HG03139 (cell line): ENCODE measurements around the gene SLC38A9.
A peak's percentile ranks its signal among the peaks of the same experiment; 100 is the strongest.
"Not testable (repeated sequence)": the region's sequence is repeated elsewhere in the genome, so short reads cannot be mapped to it uniquely, and the experiment has no call there.

Source experiments
- ATAC-seq: cut with Tn5 transposase; IDR thresholded peaks from one replicate; pipeline ENCODE4 v1.9.1; 2021; ENCODE audit not compliant: unreplicated experiment

Gene SLC38A9

GRCh38 chr5:55712023-55712859 is at the start of gene SLC38A9:
SLC38A9 (minus strand) TSS chr5:55712324; CDS start chr5:55697958, 14,366 bp downstream.
- peak; percentile 100 for ATAC-seq

GRCh38 chr5:55761721-55762120 is 49.6 kb upstream of the SLC38A9 start:
- not testable (repeated sequence) for ATAC-seq

GRCh38 chr5:55758714-55759113 is 46.6 kb upstream of the SLC38A9 start:
- no peak for ATAC-seq

GRCh38 chr5:55758231-55758630 is 46.1 kb upstream of the SLC38A9 start:
- ATAC-seq, result no peak

DNA sequence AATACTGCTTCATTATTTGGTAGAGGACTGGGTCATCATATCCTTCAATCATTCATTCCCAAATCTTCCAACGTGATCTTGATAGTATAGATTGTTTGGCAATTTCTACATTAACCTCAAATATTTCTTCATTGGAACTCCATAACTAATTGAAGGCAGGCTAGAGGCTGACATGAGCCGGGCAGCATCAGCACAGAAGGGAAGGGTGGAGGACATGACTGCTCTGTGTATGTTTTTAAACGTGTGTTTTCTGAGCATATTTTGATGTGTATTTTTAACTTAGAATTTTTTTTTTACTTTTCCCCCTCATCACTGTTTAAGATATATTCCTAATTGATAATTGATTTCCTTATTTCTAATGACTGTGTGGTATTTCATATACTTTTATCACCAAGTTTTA is 38.4 kb upstream of the SLC38A9 start:
- no peak for ATAC-seq

DNA sequence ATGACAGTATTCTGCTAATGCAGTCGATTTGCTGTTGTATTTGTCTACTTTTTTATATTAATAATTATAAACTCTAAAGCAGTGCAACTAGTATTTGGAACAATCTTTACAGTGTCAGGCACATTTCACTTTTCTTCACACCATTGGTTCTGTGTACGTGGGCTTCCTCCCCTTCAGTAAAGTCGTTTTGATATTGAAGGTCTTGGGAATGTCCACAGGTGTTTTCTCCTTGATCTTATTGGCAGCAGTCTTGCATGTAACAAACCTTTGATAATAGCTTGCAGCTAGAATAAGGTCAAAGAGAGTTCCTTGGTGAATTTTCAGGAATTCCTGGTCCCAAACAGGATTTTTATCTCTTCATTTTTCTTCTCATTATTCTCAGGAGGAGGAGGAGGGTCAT is 37.9 kb upstream of the SLC38A9 start:
- no peak for ATAC-seq

DNA sequence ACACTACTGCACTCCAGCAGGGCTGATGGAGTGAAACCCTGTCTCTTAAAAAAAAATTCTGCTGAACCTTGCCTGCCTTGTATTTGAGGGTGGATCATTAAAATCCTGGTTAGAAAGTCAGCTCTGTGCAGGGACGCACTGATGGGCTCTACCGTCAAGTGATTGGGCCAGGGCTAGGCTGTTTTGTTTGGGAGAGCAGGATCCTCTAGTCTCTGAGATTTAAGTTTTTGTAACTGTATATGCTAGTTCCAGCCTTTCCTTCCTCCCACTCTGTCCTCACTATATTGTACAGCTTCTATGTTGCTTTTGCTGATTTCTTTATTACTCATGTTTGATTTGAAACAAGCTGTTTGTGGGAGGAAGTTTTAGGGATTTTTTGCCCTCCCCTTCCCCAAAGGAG is 37.3 kb upstream of the SLC38A9 start:
- ATAC-seq, result no peak

GRCh38 chr5:55747778-55748318 is 35.7 kb upstream of the SLC38A9 start:
- ATAC-seq, result no peak

DNA sequence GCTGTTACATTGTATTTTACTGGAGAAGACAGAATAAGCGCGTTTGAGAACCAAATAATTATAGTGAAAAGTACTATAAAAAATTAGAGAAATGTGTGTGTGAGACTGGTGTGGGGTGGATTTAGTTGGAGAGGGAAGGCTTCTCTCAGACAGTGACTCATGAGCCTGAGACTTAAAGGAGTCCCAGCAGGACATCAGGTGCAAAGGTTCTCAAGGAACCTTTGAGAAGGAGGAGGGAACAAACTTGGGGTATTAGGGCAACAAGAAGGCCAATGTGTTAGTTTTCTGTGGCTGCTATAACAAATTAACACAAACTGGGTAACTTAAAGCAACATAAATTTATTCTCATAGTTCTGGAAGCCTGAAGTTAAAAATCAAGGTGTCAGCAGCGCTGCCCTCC is 30.7 kb upstream of the SLC38A9 start:
- no peak for ATAC-seq

DNA sequence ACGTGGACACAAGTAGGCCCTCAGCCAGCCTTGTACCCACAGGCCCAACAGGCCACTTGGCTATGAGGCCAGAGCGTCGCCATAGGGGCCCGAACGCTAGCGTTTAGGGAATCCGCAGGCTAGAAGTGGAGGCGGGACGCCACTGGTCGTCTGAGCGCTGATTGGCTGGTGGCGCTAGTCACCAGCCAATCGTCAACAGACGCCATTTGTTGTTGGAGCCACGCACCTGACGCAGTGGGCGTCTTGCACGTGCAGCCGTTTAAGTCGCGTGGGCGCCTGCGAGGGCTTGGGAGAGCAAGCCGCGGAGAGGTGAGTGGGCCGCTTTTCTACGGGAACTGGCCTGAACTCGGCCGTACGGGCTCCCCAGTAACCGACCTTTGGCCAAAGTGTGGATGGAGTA is 25.7 kb upstream of the SLC38A9 start, which contains the start of gene DDX4:
Gene DDX4 (plus strand): TSS at position 269 of the 400 bp plus-strand sequence. CDS start 903 bp downstream, outside the sequence.
- ATAC-seq, result no peak

DNA sequence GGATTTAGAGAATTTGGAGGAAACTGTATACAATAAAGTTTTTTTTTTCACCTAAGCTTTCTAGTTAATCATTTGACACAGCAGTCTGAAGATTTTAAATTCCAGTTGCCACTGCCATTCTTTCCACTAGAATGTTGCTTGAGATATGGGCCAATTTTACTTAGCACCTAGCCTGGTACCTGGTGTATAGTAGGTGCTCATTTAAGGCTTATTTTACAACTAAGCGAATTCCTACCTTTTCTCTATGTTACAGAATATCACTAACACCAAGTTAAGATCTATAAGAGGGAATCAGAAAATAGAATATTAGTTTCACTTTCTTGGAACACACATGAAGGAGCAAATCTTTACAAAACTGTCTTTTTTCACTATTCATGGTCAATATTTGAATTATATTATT is 22.5 kb upstream of the SLC38A9 start:
- ATAC-seq, result no peak

DNA sequence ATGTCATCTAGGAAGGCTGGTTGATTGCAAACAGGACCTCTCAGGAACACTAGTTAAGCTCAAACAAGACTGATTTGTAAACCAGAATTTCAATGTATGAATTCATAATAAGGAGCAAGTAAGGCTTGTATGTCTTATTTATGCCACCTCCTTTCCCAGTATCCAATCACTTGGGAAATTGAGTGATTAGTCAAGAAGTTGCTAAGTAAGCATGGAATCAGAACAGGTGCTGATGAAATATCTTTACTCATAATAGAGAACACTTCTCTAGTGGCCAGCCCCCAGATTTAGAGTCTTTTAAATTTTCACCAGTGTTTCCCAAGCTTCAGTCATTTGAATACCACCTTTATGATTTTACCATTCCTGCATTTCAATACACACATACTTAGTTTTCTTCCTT is 20.5 kb upstream of the SLC38A9 start:
- no peak for ATAC-seq

DNA sequence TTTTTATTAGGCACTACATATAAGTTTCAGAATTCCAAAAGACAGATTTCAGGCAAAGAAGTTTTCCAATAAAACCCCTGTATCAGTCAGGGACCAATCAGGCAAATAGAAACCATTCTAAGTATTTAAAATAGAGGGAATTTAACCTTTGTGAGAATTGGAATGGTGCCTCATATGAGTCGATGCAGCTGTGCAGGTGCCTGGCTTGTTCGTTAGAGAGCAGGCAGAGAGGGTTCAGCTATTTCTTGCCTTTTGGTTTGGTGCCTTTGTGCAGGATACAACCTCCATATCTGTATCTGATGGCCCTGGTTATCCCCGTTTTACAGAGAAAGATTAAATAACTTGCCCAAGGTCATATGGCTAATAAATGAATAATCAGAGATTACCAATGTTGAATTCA is 19.7 kb upstream of the SLC38A9 start:
- ATAC-seq, result no peak

GRCh38 chr5:55724281-55724680 is 12.2 kb upstream of the SLC38A9 start:
- no peak for ATAC-seq

- ATAC-seq, result no peak
Measured at GRCh38 chr5:55720188-55720703, 8.1 kb upstream of the SLC38A9 start.

- ATAC-seq, result not testable (repeated sequence)
Measured at GRCh38 chr5:55719026-55719425, 6.9 kb upstream of the SLC38A9 start.

DNA sequence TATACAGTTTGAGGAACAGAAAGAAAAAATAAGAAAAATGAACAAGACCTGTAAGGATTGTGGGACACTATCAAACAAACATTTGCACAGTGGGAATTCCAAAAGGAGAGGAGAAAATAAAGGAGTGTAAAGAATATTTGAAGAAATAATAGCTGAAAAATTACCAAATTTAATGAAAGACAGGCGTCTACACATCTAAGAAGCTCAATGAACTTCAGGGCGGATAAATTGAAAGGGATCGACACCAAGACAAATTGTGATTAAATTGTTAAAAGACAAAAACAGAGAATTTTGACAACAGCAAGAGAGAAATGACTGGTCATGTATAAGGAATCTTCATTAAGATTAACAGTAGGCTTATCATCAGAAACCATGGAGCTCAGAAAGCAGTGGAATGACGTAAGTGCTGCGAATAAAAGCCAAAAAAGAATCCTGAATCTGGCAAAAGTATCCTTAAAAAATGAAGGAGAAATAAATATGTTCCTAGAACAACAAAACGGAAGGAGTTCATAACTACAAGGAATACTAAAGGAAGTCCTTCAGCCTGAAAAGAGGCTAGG is 3.5 kb upstream of the SLC38A9 start:
- no peak for ATAC-seq

GRCh38 chr5:55714749-55715148 is 2.6 kb upstream of the SLC38A9 start:
- ATAC-seq, result no peak

DNA sequence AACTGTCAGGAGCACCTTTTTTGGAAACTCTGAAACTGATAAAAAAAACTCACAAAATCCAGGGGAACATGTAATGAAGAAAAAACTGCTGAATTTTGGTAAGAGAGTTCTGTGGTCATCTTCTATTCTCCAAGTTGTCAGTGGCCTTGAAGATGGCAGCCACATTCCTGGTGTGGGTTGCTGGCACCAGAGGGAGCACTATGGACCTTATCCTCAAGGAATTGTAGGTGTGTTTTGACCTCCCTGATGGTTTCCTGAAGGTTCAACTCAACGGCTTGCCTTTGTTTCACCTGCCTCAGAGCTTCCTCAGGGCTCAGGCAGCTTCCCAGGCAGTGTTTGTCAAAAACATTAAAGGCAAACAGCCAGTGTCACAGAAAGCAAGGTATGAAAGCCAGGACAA is 2.2 kb upstream of the SLC38A9 start:
- no peak for ATAC-seq

GRCh38 chr5:55713871-55714270 is 1.7 kb upstream of the SLC38A9 start:
- no peak for ATAC-seq

DNA sequence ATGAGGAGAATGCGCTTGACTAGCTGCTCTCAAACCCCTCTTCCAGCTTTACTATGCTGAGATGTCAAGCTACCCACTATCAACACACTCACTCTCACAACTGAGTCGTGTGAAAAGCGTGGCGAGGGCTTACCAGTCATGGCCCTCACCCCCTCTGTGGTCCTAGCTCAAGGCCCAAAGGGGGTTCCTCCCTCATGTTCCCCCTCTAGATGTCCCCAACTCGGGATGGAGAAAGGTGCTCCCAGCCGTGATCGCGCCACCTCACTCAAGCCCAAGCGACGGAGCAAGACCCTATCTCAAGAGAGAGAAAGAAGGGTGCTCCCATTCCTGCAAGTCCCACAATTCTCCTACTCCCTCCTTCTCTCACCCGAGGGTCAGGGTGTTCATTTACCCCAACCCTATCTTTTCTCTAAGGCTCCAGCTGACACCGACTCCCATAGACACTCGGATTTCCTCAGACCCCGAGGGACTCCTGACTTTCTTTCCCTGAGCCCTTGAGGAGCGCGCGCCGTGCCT is 559 bp downstream of the SLC38A9 start:
- no peak for ATAC-seq

- no peak for ATAC-seq
Measured at GRCh38 chr5:55708732-55709131, 3.4 kb downstream of the SLC38A9 start.
